CD4-positive, alpha-beta T cell treated with Interleukin-12 subunit alpha and Interleukin-12 subunit beta, for 1 hour (primary cell): ENCODE measurements around the gene TOB1.

Experiments
- DNase-seq: peaks from one replicate; pipeline ENCODE4 v3.0.0-alpha.2; 2020

The TOB1 gene

DNA sequence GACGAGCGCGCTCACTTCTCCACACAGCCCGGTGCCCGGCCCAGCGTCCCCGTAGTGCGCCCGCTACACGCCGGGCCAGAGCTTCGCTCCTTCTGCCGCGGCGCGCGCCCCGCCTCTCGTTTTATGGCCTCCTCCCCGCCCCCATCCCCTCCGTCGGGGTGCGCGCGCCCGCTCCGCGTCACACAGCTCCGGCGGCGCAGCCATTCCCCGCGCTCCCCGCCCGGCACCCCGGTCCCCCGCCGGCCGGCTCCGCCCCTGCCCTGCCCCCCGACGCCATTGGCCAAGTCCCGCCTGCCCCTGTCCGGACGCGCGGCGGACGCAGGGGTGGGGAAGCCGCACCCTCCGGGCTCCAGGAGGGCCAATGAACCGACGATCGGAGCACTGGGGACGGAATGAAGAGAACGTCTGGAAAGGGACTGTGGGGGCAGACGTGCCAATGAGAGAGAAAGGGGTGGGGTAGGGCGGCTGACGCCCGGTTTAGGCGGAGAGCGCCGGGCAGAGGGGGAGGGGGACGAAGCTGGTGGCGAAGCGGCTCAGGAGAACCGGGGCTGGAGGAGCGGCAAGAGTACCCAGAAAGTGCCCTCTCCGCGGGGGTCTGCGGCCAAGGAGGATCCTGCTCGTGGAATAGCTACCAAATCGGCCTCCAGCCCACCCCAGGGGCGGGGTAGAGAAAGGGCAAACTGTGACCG, at the start of gene TOB1:
Gene TOB1 (minus strand): TSS at position 94 of the 689 bp plus-strand sequence. CDS start 2,337 bp downstream, outside the sequence.
- DNase-seq, result peak; percentile 98

DNA sequence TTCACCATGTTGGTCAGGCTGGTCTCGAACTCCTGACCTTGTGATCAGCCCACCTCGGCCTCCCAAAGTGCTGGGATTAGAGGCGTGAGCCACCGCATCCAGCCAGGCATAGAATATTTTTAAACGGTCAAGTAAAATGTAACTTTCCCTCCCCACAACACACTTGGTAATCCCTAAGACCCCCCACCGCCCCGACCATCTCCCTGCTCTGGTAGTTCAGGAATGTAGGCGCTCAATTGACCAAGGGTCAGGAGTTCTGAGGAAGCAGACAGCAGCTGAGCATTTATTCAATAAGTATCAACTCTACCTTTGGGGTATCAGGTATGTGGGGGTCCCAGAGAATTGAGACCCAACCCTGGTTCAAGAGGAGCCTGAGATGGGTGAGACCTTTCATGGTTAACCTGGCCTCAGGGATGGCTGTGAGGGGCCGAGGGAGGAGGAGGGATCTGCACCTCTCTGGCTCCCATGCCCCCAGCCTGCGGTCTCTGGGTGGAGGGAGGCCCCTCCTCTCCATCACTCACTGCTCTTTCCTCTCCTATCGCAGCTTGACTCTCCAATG, 48.4 kb upstream of the TOB1 start:
- DNase-seq, result no peak

- DNase-seq, result no peak
Measured at GRCh38 chr17:50913120-50913519, 47.0 kb upstream of the TOB1 start.

DNA sequence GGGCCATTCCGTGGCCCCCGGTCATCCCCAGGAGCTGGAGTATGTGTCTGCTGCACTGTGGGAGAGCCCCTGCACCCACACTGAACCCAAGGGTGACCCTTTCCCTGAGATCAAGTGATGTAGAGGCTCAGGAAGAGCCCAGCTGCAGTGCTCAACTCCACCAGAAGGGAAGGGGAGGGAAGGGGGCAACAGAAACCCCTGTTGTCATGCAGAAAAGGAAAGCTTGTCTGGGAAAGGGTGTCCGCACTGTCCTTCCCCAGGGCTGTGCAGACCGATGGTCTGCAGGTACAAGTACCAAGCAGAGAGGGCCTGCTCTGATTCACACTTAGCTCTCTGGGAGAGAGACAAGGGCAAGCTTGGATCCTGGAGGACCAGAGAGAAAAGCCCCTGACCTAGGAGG, 45.7 kb upstream of the TOB1 start:
- no peak for DNase-seq

DNA sequence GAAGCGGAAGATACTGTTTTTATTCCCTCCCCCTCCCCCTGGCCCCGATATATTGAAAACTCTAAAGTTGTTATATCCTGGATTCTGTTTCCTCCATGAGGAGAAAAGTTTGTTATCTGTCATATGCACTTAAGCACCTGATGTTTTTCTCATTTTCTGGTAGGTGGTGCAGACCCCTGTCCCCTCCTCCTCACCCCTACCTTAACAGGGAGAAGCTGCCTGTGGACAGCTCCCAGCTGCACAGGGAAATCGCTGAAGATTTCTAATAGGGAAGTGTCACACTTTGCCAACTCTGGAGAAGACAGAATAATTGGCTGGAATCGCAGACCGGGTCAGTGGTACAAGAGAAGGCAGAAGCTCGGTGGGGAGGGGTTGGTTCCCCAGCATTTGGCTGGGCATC, 45.3 kb upstream of the TOB1 start:
- DNase-seq, result no peak

GRCh38 chr17:50909765-50910605, 43.8 kb upstream of the TOB1 start:
- DNase-seq, result peak; percentile 83

GRCh38 chr17:50908860-50909764, 43.0 kb upstream of the TOB1 start:
- DNase-seq, result peak; percentile 65

DNA sequence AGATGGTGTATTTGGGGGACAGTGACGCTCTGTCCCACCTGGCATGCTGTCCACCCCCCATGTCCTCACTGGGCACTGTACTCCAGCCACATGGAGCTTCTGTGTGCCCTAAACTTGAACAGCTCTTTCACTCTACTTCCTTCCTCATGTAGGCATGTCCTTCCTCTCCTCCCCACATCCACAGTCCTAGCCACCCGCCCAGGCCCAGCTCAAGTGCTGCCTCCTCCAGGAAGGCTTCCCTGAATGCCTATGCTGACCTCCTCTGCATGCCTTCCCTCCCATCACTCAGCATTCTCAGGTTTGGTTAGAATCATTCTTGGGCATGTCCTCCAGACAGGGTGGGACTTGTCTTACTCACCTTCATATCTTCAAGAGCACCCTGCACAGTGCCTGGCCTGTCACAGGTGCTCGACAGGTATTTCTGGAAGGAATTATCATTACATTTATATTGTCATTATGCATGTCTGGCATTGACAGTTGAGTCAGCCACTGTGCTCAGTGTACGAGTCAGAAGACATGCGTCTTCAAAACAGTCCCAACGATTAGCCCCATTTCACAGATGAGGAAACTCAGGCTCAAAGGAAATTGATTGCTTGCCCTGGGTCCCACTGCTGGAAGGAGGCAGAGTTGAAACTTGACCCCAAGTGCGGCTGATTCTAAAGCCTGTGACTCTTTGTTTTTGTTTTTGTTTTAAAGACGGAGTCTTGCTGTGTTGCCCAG, 42.1 kb upstream of the TOB1 start:
- no peak for DNase-seq

DNA sequence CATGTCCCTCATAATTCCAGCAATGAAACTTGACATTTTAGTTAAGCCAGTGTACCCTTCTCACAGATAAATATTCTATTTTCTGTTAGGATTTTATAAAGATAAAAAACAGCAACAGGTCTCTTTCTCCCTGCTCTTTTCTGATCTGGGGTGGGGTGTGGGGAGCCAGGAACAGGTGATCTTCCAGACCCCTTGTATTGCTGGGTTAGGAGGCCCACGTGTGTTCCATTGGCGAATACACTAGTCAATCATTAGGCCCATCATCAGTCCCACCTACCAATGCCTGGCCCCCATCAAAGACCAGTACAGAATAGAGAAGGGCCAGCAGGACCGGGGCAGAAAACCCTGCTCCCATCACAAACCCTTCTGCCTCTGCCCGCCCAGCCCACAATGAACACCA, 40.3 kb upstream of the TOB1 start:
- no peak for DNase-seq

DNA sequence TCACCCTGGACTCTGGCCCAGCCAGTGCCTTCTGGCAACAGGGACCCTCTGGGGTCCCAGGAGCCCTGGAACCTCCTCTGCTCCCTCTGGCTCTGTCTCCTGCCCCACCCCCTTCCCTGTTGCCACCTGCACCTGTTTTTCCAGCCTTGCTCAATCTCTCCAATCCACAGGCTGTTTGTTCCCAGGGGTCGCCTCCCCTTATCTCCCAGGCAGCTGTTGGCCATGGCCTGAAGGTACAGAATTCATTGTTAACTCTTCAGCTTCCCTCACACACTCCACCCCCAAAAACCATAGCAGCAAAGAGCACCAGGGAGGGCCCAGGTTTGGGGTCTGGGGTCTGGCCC, 39.3 kb upstream of the TOB1 start:
- DNase-seq, result no peak

DNA sequence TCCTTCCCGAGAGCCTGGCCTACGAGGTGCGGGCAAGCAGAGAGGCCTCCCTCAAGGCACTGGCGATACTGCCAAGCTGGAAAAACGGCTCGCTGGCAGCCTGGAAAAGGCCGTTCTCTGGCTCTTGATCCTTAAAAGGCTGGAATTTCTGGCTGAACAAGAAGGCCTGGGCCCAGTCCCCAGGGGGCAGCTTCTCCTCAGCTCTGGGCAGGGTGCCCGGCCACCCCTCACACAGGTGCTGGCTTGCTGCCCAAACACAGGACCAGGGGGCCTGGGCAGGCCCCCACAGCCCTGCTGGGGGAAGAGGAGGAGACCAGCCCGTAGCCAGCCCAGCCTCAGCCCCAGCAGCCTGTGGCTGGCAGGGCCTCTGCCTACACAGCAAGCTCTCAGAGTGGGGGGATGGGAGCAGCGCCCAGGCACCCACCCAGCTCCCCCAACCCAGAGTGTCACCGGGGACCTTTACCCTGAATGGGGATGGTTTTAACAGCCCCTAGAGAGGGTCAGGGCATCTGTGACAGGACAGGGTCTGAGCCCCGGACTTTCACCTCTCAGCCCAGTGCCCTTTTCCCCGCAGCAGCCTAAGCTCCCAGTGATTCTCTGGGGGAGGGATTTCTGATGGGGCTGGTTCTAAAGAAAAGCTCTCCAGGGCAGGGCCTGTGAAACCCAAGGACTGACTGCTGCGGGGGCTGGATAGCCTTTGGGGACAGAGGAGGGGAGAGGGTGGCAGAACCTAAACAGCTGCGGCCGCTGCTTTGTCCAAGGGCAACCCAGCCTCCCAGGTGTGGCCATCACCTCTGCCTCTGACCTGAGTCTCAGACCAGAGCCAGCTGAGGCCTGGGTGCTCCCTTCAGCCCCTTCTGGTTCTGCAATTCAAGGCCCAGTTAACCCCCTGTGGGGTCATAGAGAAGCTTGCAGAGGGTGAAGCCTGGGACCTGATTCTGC, 38.6 kb upstream of the TOB1 start:
- no peak for DNase-seq

DNA sequence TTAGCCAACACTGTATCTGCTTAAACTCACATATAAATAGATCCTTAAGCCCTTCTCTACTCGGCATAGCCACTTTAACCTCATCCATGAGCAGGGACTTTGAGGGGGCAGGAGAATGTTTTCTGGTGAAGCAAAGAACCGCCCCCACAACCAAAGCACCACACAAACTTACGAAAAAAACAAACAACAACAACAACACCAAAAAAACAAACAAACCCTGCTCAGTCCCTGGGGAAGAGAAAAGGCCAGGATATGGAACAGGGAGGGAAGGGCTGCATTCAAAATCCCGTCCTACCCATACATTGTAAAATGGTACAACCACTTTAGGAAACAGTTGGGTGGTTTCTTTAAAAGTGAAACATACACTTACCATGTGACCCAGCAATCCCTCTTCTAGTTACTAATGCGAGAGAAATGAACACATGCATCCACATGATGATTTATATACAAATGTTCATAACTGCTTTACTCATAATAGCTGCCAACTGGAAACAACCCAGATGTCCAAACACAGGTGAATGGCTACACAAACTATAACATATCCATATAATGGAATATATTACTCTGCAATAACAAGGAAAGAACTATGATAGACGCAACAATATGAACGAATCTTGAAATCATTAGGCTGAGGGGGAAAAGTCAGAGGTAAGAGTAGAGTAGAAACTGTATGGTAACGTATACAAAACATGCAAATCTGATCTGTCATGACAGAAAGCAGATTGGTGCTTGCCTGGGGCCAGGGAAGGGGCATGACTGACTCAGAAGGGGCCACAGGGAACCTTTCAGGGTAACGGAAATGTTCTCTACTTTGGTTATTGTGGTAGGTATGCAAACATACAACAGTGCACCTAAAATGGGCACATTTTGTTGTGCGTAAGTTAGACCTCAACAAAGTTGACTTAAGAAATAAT, 37.7 kb upstream of the TOB1 start:
- DNase-seq, result peak; percentile 65

- DNase-seq, result no peak
Measured at GRCh38 chr17:50902372-50903353, 36.5 kb upstream of the TOB1 start.

DNA sequence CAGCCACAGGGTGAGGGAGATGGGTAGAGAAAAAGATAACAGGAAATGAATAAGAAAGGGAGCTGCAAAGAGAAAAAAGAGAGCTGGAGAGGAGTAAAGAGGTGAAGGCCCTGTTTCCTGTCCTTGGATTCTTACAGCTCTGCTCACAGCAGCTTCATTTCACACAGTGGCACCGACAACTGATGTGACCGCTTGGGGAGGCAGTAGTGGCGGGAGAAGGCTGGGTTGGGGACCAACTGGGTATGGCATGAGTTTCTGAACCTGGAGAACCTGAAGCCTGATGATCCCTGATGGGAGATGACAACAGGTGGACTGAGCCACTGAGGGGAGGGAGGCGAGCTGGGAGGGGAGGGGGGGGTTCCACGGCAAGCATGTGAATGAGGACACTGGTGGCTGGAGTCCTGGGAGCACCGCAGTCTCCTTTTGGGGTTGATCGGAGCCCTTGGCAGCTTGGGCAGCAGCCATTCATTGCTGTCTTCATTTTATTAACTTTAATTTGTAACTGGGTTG, 34.3 kb upstream of the TOB1 start:
- no peak for DNase-seq

DNA sequence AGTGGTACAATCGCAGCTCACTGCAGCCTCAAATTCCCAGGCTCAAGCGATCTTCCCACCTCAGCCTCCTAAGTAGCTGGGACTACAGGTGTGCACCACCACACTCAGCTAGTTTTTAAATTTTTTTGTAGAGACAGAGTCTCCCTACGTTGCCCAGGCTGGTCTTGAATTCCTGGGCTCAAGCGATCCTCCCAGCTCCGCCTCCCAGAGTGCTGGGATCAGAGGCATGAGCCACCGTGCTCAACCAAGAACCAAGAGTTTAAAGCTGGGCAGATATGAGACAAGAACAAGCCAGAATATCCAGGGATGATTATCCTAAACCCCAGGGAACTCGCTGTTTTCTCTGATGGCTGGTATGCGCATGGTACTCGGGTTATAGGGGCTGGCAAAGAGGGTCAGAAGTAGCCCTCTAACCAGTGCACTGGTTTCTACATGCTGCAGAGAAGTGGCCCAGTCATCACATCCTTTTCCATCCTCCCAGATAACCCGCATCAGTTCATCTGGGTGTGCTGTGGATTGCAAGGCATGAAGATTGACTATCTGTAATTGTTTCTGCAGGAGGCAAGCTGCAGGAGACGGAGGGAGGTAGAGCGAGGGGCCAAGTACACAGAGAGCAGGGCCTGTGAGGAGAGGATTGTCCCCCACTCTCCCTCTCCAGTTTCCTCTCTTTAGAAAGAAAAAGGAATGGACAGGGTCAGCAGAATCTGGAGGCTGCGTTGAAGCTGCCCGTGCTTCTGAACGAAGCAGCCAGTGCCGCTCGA, 33.6 kb upstream of the TOB1 start:
- DNase-seq, result no peak

GRCh38 chr17:50899005-50899460, 32.9 kb upstream of the TOB1 start:
- DNase-seq, result no peak

DNA sequence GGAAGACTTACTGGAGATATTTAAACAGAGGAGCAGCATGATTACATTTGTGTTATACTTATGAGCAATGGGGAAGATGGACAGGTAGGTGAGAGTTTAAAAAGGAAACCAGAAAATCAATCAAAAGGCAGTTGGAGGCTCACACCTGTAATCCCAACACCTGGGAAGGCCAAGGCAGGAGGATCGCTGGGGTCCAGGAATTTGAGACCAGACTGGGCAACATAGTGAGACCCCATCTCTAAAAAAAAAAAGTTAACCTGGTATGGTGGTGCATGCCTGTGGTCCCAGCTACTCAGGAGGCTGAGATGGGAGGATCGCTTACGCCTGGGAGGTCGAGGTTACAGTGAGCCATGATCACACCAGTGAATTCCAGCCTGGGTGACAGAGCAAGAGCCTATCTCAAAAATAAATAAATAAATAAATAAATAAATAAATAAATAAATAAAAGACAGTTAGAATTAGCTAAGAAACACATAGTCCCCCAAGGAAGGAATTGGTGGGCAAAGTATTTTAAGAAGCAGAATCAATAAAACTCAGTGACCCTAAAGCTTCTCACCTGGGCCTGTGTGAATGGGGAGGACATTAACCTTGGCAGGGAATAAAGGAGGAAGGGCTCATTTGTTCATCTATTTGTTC, 32.3 kb upstream of the TOB1 start:
- no peak for DNase-seq
